Measurements from ENCODE around the gene ALB. TPM values are rescaled to one million over a fixed set of nuclear protein-coding genes. Genes with fewer than 3 reads are reported as not detected.

The ALB gene
- total and polyA plus RNA-seq, 2 of the 8 experiments (the other 6 are each of a cell fraction or from before 2014, with no cell fraction given) = 0.12 TPM; not detected in 1

DNA sequence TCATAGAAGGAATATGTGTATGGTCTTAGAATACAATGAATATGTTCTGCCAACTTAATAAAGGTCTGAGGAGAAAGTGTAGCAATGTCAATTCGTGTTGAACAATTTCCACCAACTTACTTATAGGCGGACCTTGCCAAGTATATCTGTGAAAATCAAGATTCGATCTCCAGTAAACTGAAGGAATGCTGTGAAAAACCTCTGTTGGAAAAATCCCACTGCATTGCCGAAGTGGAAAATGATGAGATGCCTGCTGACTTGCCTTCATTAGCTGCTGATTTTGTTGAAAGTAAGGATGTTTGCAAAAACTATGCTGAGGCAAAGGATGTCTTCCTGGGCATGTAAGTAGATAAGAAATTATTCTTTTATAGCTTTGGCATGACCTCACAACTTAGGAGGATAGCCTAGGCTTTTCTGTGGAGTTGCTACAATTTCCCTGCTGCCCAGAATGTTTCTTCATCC, 9.2 kb downstream of the ALB start:
- no peak overlapping the region for H4K5ac ChIP-seq (ENCODE audit: insufficient read length, low read depth, low read length)
- no peak overlapping the region for H2BK15ac ChIP-seq (ENCODE audit: low read length)
- no peak for TF ChIP-seq EP300 (IDR thresholded peaks at IDR 0.05; ENCODE audit: borderline replicate concordance in 1 of 2, low read depth in 2 of 2, low read length in 2 of 2)
- TF ChIP-seq POLR2AphosphoS5 (IDR thresholded peaks at IDR 0.05; ENCODE audit: low read depth, low read length) = no peak
- no peak for TF ChIP-seq TAF7 (optimal IDR thresholded peaks at IDR 0.05; ENCODE audit: borderline replicate concordance, low read depth, low read length)
- TF ChIP-seq PHF8 (conservative IDR thresholded peaks at IDR 0.05; ENCODE audit: low read depth, low read length) = no peak
- TF ChIP-seq RNF2 (IDR thresholded peaks at IDR 0.05; ENCODE audit: borderline replicate concordance, low read depth, low read length, missing control alignments, poor library complexity, severe bottlenecking) = no peak
- no peak for TF ChIP-seq YY1 (IDR thresholded peaks at IDR 0.05; ENCODE audit: low read depth, low read length)
- H3K23ac ChIP-seq (ENCODE audit: insufficient read length) = no peak overlapping the region
- no peak overlapping the region for H2BK5ac ChIP-seq (ENCODE audit: low read depth, low read length)
- 90% methylated on average over 4 of the region's 4 CpGs; no CpG with 5 or more reads in 1 of the 2 experiments for WGBS, 2 experiments (ENCODE audit: extremely low coverage in 1 of 2, insufficient coverage in 1 of 2, insufficient read length in 1 of 2, insufficient replicate concordance in 2 of 2, low coverage in 1 of 2, low lambda C conversion rate in 2 of 2, missing lambda C conversion rate in 1 of 2)
- no peak overlapping the region for H3K9ac ChIP-seq (replicated peaks in 1 of 4; ENCODE audit: extremely low read depth in 1 of 4, low read depth in 3 of 4, low read length in 3 of 4)
- no peak for DNase-seq (ENCODE audit: low read depth in 1 of 2, low spot score in 2 of 2)
- CTCF ChIA-PET (ENCODE audit: partially characterized antibody) = interaction anchor here (0.8 kb wide), 1 partner anchor 19 kb away, joined by 3 read pairs; no protein-coding TSS in a partner anchor
- H3K4me2 ChIP-seq (ENCODE audit: insufficient read depth in 1 of 2, low read depth in 2 of 2, low read length in 2 of 2) = no peak overlapping the region
- H3K4me1 ChIP-seq (replicated peaks in 1 of 4; ENCODE audit: control insufficient read depth in 3 of 4, insufficient read depth in 4 of 4, low read length in 3 of 4) = peaks cover 0 to 8% (median 1%) of the 10 kb centered on the region in 4 experiments; a peak in 3 of 7 replicates
- H3K36me3 ChIP-seq (ENCODE audit: control insufficient read depth in 2 of 4, insufficient read depth in 4 of 4, low read length in 3 of 4) = no peaks in the 10 kb centered on the region
- H4K8ac ChIP-seq (ENCODE audit: extremely low read depth, insufficient read depth, low read length) = no peak overlapping the region
- FAIRE-seq = no peak
- no peaks in the 10 kb centered on the region for H3K79me1 ChIP-seq (ENCODE audit: low read depth, low read length)
- POLR2A ChIA-PET (ENCODE audit: partially characterized antibody) = no interaction called here
- H2BK120ac ChIP-seq (replicated peaks; ENCODE audit: low read depth, low read length) = no peak overlapping the region
- no peak overlapping the region for H4K91ac ChIP-seq (replicated peaks; ENCODE audit: insufficient read length, low read length)
- H3K9me3 ChIP-seq (ENCODE audit: insufficient read depth in 2 of 2, low read depth in 1 of 2, low read length in 1 of 2) = no peaks in the 10 kb centered on the region
- no peak overlapping the region for H2AK5ac ChIP-seq (ENCODE audit: low read depth, low read length)
- no peaks in the 10 kb centered on the region for H3K79me2 ChIP-seq (ENCODE audit: control insufficient read depth in 1 of 2, insufficient read depth in 2 of 2, low read length in 2 of 2)
- H3K27ac ChIP-seq (ENCODE audit: low read depth, low read length) = no peak overlapping the region
- no peaks in the 10 kb centered on the region for H3K27me3 ChIP-seq (replicated peaks in 1 of 4; ENCODE audit: control insufficient read depth in 3 of 4, extremely low read depth in 1 of 4, insufficient read depth in 3 of 4, low read length in 3 of 4)
- no peak overlapping the region for H3K4me3 ChIP-seq (ENCODE audit: extremely low read depth in 1 of 4, insufficient read depth in 2 of 4, low read depth in 3 of 4, low read length in 4 of 4)
- H3K4ac ChIP-seq (replicated peaks; ENCODE audit: insufficient read length, low read depth, low read length) = no peak overlapping the region
- no peaks in the 10 kb centered on the region for H4K20me1 ChIP-seq (replicated peaks in 1 of 2; ENCODE audit: control insufficient read depth in 1 of 2, insufficient read depth in 2 of 2, low read length in 2 of 2)
- no peak overlapping the region for H2BK12ac ChIP-seq (ENCODE audit: low read depth, low read length)
- no peak overlapping the region for H3K18ac ChIP-seq (ENCODE audit: extremely low read depth, low read length)
- H3K14ac ChIP-seq (ENCODE audit: insufficient read length) = no peak overlapping the region
- H2AFZ ChIP-seq (ENCODE audit: low read length) = no peak overlapping the region
- H3K56ac ChIP-seq (replicated peaks; ENCODE audit: insufficient read length, low read depth, low read length) = no peak overlapping the region
- H3K23me2 ChIP-seq (ENCODE audit: low read depth, low read length) = no peaks in the 10 kb centered on the region
- no peak overlapping the region for H2BK20ac ChIP-seq (ENCODE audit: low read length)

All from H1 (cell line).